ENCODE measurements around the gene CIRBP. TPM values are rescaled to one million over a fixed set of nuclear protein-coding genes. Genes with fewer than 3 reads are reported as not detected.

CIRBP gene
- total RNA-seq, 1 donor from 2014 or later, result 403 TPM

DNA sequence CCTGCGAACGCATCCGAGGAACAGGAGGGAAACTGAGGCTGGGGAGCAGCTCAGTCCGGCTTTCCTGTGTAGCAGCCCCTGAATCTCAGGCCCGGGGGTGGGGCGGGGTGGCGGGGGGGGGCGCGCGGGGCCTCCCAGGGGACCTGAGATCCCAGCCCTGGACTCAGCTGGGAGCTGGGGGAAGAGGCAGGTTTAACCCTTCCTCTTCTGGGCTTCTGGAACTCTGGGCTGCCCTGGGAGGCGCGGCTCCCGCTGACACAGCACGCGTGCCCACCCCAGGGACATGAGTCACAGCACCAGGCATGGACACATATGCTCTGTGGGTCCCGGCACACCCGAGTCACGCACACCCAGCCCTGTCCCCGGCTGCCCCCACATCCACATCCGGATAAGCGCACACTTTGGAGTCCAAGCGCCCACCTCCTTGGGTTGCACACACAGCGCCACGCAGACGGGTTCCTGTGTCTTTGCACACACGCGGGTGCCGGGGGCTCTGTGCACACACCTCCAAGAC is 3.5 kb upstream of the CIRBP start:
- TF ChIP-seq, protein P1, sequence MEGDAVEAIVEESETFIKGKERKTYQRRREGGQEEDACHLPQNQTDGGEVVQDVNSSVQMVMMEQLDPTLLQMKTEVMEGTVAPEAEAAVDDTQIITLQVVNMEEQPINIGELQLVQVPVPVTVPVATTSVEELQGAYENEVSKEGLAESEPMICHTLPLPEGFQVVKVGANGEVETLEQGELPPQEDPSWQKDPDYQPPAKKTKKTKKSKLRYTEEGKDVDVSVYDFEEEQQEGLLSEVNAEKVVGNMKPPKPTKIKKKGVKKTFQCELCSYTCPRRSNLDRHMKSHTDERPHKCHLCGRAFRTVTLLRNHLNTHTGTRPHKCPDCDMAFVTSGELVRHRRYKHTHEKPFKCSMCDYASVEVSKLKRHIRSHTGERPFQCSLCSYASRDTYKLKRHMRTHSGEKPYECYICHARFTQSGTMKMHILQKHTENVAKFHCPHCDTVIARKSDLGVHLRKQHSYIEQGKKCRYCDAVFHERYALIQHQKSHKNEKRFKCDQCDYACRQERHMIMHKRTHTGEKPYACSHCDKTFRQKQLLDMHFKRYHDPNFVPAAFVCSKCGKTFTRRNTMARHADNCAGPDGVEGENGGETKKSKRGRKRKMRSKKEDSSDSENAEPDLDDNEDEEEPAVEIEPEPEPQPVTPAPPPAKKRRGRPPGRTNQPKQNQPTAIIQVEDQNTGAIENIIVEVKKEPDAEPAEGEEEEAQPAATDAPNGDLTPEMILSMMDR (IDR thresholded peaks at IDR 0.05; ENCODE audit: insufficient read depth, low read length, poor library complexity, severe bottlenecking), result no peak
- Histone ChIP-seq H3K36me3 (ENCODE audit: control insufficient read depth, insufficient read depth, low read length) (no peaks in the 10 kb centered on the region), H3K27me3 (ENCODE audit: control insufficient read depth, insufficient read depth, low read length) (no peaks in the 10 kb centered on the region), H3K4me3 (ENCODE audit: low read depth, low read length) (peak overlapping the region; percentile 38)
- no peak for DNase-seq (ENCODE audit: low read depth)

DNA sequence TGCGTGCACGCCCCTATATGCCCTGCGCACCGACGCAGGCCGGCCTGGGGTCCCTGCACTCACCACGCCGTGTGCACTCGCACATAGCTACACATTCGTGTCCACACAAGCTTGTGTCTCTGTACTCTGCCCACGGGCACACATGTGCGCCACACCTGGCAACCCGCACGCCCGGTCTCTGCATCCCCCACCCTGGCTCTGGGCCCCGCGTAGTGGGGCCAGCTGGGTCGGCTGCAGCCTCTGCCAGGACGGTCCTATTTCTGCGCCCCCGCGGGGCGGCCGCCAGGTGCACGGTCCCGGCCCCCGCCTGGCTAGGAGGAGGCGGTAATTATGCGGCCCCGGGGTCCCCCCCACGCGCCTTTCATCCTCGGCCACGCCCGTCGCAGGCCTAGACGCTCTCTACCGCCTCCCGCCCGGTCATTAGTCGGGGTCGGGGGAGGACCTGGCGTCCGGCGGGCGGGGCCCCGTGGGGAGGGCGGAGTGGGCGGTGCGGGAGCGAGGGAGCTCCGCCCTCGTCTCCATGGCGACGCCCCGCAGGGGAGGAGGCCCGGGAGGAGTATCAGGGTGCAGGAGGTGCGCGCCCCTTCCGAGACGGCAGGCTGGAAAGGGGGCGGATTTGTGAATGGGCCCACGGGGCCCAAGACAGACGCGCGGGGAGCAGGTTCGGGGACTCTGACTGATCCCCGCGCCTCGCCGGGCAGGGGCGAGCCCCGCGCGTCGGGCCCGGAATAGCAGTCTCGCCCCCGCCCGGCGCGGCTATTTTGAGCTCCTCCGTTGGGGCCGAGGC is 2.8 kb upstream of the CIRBP start:
- H3K27me3 ChIP-seq (ENCODE audit: control insufficient read depth, insufficient read depth, low read length), result no peaks in the 10 kb centered on the region
- TF ChIP-seq, protein P1 (IDR thresholded peaks at IDR 0.05; ENCODE audit: insufficient read depth, low read length, poor library complexity, severe bottlenecking), result no peak
- no peak for DNase-seq (ENCODE audit: low read depth)

GRCh38 chr19:1266916-1267476 is 2.1 kb upstream of the CIRBP start:
- no peak for DNase-seq (ENCODE audit: low read depth)
- TF ChIP-seq, protein P1 (IDR thresholded peaks at IDR 0.05; ENCODE audit: insufficient read depth, low read length, poor library complexity, severe bottlenecking), result peak; percentile 75
- peaks cover 1% of the 10 kb centered on the region for H3K36me3 ChIP-seq (ENCODE audit: control insufficient read depth, insufficient read depth, low read length)

More for the DNA sequence above, 2.8 kb upstream of the CIRBP start:
- no peaks in the 10 kb centered on the region for H3K36me3 ChIP-seq (ENCODE audit: control insufficient read depth, insufficient read depth, low read length)
- peak overlapping the region; percentile 38 for H3K4me3 ChIP-seq (ENCODE audit: low read depth, low read length)

GRCh38 chr19:1267477-1268225 is 1.5 kb upstream of the CIRBP start:
- no peaks in the 10 kb centered on the region for H3K27me3 ChIP-seq (ENCODE audit: control insufficient read depth, insufficient read depth, low read length)
- TF ChIP-seq, protein P1 (IDR thresholded peaks at IDR 0.05; ENCODE audit: insufficient read depth, low read length, poor library complexity, severe bottlenecking), result no peak
- peaks cover 3% of the 10 kb centered on the region for H3K36me3 ChIP-seq (ENCODE audit: control insufficient read depth, insufficient read depth, low read length)
- no peak for DNase-seq (ENCODE audit: low read depth)
- H3K4me3 ChIP-seq (ENCODE audit: low read depth, low read length), result peak overlapping the region; percentile 38

More at GRCh38 chr19:1266916-1267476, 2.1 kb upstream of the CIRBP start:
- peak overlapping the region; percentile 38 for H3K4me3 ChIP-seq (ENCODE audit: low read depth, low read length)
- H3K27me3 ChIP-seq (ENCODE audit: control insufficient read depth, insufficient read depth, low read length), result no peaks in the 10 kb centered on the region

DNA sequence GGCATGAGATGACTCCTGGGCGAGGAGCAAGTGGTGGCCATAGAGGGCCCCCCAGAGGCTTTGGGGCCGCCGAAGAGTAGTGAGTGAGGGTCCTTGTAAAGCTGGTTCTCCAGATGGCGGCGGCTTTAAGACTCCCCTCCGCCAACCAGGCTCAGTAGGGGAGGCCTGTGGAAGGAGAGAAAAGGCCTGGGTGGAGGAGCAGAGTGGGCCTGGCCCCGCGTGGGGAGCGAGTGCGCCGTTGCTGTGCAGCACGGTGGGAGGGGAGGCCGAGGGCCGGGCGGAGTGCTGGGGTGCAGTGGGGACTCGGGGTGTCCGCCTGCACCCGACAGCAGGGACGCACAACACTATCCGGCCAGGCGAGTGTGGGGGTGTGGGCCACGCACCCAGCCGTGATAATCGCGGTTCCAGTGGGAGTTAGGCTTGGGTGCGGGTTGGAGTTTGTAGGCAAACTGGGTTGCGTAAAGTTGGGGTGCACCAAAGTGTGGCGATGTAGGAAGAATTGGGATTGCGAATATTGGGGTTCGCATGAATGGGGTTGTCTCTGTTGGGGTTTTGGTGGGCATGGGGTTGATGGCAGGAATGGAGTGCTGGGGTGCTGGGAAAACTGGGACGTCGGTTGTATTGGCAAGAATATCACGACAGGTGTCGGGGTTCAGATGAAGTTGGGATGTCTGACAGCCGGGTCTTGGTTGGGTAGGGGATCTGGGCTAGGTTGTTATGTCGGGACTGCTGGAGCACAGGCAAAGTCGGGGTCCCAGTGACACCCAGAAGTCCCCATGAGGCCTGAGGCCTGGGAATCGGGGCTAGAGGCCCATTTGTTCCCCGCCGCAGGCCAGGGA is 687 bp upstream of the CIRBP start:
- Histone ChIP-seq H3K36me3 (ENCODE audit: control insufficient read depth, insufficient read depth, low read length) (peaks cover 4% of the 10 kb centered on the region), H3K27me3 (ENCODE audit: control insufficient read depth, insufficient read depth, low read length) (no peaks in the 10 kb centered on the region), H3K4me3 (ENCODE audit: low read depth, low read length) (no peak overlapping the region)
- DNase-seq (ENCODE audit: low read depth), result no peak
- TF ChIP-seq, protein P1 (IDR thresholded peaks at IDR 0.05; ENCODE audit: insufficient read depth, low read length, poor library complexity, severe bottlenecking), result no peak
